Measurements from ENCODE around the gene SGPP2.

GRCh38 chr2:222477962-222478608 lies 53.7 kb downstream of the SGPP2 start:
- TF ChIP-seq MAX (IDR thresholded peaks at IDR 0.05; ENCODE audit: insufficient read depth, insufficient read length) (no peak), POLR2AphosphoS5 (IDR thresholded peaks at IDR 0.05; ENCODE audit: insufficient read depth, low read depth, low read length) (no peak), MYC (IDR thresholded peaks at IDR 0.05; ENCODE audit: low read depth, low read length) (no peak), CTCF (IDR thresholded peaks at IDR 0.05; ENCODE audit: extremely low read depth in 1 of 2, insufficient read depth in 1 of 2, low read depth in 1 of 2, low read length in 2 of 2) (no peak), JUN (IDR thresholded peaks at IDR 0.05; ENCODE audit: borderline replicate concordance, insufficient read depth, insufficient read length, low read depth) (no peak), POLR2A (IDR thresholded peaks at IDR 0.05; ENCODE audit: low read depth, low read length) (no peak), FOS (IDR thresholded peaks at IDR 0.05; ENCODE audit: borderline replicate concordance, insufficient read depth, low read length) (no peak)
